Gastroesophageal sphincter (tissue), 3 donors: ENCODE data around the gene ODAD4.

Experiments used
- POLR2AphosphoS5 ChIP-seq: sonication (generic); formaldehyde crosslinking; IDR thresholded peaks from one replicate; pipeline ENCODE4 v1.6.1; 2017; ENCODE audit warnings: antibody characterized with exemption
- TF ChIP-seq, protein P1 (sequence below), 4 experiments: fragments of 200-600 bp in 2 of 4; fragments of 450-650 bp in 2 of 4; sonication (generic) in 1 of 4; IDR thresholded peaks; one replicate each; pipeline ENCODE4 v1.5.1; 2017 to 2019; ENCODE audit warnings: antibody characterized with exemption in 4 of 4, mild to moderate bottlenecking in 2 of 4, moderate library complexity in 2 of 4

DNA sequence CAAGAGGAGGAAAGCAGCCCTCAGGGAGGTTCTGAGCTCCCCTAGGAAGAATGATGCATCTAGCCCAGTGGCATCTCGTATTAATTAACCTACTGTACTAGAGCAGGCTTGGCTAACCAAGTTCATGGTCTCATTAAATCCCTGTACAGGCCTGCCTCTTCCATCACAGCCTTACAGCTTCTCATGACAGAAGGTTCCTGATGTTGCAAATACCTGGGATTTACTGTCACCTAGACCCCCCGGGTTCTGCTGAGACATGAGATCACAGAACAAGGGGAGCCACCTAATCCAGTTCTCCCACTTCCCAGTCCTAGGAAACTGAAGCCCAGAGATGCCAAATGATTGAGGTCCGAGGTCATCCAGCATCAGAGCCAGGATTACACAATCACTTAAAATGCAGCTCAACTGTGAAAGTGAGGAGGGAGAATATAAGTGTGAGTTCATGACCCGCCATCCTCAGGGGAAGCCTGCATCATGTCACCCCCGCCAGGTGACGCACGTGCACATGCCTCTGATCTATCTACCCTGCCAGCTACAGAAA lies 35.6 kb upstream of the ODAD4 start:
- TF ChIP-seq, protein P1, sequence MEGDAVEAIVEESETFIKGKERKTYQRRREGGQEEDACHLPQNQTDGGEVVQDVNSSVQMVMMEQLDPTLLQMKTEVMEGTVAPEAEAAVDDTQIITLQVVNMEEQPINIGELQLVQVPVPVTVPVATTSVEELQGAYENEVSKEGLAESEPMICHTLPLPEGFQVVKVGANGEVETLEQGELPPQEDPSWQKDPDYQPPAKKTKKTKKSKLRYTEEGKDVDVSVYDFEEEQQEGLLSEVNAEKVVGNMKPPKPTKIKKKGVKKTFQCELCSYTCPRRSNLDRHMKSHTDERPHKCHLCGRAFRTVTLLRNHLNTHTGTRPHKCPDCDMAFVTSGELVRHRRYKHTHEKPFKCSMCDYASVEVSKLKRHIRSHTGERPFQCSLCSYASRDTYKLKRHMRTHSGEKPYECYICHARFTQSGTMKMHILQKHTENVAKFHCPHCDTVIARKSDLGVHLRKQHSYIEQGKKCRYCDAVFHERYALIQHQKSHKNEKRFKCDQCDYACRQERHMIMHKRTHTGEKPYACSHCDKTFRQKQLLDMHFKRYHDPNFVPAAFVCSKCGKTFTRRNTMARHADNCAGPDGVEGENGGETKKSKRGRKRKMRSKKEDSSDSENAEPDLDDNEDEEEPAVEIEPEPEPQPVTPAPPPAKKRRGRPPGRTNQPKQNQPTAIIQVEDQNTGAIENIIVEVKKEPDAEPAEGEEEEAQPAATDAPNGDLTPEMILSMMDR (IDR thresholded peaks at IDR 0.05), result no peak
- TF ChIP-seq POLR2AphosphoS5, result peak; percentile 67
